Ecto neural progenitor cell (in vitro differentiated cells): ENCODE data around the gene ITSN1.
A peak's percentile ranks its signal among the peaks of the same experiment; 100 is the strongest.

Experiments
- DNase-seq: peaks from one replicate; pipeline ENCODE4 v3.0.0-alpha.2; 2018; ENCODE audit warnings: low spot score

ITSN1 gene

DNA sequence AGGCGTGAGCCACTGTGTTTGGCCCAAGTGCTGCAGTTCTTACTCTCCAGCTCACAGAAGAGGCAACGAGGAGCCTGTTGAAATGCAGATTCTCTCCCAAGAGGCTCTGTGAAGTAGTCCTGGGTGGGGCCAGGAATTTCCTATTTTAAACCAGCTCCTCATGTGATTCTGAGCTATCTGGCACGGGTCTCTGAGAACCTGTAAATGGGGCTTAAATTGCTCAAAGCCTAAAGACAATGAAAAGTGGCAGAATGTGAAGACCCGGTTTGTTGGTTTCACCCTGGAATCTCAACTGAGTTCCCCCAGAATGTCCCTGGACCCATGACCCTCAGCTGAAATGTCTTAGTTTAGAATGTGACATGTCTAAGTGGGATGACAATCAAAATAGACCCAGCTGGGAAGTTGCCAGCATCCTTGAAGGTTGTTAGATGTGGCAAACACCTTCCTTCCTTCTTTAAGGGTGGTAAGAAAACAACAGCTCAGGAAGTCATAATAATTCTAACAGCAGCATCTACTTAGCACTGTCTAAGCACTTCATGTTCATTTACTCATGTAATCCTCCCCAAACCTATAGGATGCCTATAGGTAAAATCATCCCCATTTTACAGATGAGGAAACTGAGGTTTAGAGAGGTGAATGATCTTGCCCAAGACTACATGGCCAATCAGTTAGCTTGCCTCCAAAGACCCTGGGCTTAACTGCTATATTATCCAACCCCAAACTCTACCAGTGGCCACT, 294.2 kb downstream of the ITSN1 start:
- DNase-seq: no peak

DNA sequence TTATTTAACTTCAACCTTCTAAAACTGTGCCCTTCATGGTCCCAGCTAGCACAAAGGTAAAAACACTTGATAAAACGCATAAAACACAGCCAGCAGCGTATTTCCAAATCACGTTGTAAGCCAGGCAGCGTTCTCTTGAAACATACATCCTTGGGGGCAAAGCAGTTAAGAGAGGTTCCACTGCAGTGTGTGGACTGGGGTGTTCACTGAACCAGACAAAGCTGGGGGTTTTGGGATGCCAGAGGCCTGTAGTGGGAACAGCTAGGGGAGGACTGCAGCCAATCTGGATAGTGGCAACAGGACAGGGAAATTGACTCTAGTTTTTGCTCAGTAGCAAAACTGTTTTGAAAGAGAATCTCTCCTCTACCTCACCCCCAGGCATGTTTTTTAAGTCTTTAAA, 294.8 kb downstream of the ITSN1 start:
- no peak for DNase-seq

DNA sequence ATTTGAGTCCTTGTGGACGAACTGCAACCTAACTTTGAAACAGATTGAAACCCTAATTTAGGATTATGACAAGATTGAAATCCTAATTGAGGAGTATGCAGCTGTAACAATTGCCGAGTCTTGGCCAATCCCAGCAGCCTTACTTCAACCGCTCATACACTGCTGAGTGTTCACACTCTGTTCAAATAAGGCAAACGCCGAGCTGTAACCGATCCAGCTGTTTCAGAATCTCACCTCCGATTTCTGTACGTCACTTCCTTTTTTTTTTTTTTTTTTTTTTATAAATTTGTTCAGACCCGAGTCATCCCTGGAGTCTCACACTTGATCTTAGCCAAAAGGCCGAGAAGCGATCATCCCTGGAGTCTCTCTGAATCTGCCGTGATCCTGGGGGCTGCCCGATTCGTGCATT, 295.6 kb downstream of the ITSN1 start:
- no peak for DNase-seq

DNA sequence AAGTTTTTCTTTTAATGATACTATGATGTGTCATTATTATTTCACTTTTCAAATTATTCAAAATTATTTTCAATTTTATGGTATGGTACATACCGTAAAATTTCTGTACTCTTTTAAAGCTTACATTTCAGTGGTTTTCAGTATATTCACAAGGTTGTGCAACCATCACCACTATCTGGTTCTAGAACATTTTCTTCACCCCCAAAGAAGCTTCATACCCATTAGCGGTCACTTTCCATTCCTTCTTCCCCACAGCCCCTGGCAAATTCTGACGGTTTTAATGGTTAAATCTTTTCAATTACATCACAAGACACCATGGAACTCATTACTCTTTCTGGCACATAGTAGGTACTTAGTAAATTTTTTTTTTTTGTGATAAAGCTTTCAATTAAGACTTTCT, 296.1 kb downstream of the ITSN1 start:
- no peak for DNase-seq

DNA sequence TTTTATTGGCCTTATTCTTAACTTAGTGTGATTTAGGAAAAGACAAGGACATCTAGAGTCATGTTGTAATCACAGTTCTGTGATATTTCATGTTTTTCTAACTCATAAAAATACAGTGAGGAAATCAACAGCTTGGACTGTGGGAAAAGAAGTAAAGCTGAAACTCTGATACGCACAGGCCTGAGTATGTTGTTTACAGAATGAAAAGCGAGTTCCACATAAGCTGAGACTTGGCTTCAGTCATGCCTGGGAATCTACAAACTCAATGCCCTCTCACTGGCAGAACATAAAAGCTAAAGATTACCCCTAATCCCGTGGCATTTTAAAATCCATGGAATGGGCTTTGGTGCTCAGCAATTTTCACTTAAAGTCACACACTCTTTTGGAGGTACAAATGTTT, 296.9 kb downstream of the ITSN1 start:
- DNase-seq: no peak

DNA sequence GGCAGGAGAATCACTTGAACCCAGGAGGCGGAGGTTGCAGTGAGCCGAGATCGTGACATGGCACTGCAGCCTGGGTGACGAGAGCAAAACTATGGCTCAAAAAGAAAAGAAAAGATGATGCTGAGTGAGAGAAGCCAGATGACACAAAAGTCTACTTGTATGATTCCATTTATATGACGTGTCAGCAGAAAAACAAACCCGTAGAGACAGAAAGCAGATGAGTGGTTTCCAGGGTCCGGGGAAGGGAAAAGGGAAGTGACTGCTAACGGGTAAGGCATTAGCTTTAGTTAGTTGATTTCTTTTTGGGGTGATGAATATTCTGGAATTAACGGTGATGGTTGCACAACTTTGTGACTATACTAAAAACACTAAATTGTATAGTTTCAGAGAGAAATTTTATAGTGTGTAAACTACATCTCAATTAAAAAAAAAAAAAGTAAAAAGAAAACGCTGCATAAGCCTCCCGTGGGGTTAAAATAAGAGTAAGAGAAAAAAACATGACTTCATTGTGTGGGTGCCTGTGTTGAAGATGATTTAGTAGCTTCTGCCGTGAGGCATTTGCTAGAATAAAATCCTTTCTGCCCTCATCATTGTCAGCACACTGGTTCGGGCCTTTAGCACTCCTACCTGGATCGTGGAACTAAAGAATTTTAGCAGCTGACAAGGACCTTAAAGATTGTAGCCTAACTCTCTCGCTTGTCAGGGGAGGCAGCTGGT, 298.0 kb downstream of the ITSN1 start:
- DNase-seq: no peak

DNA sequence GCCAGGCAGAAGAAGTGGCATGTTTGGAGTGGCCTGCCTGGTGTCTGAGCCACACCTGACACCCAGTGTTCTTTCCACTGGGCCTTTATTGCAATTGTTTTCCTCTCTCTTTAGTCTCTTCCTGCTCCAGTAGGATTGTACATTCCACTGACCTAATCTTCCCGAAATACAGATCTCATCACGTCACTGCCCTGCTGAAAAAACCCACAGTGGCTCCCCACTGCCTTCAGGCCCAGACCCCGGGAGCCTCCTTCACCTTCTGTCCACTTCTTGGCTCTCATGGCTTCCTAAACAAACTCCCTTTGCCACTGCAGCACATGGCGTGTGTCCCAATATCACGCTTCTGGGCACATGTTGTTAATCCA, 298.6 kb downstream of the ITSN1 start:
- no peak for DNase-seq

DNA sequence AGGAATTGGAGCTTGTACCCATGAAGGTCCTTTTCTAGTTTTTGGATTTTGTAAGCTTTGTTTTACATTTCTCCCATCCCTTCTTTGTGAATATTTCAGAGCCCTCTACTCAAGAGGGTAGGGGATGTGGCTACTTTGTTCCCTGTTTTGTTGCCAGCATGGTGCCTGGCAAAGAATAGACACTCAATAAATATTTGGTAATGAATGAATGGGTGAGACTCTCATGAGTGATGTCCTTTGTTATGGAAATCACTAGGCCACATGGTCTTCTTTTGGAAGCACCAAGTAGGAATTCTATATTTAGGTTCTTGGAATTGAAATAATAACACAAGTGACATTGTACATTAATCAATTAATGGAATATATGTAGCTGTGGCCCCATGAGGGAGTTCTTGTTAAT, 300.1 kb downstream of the ITSN1 start:
- no peak for DNase-seq

DNA sequence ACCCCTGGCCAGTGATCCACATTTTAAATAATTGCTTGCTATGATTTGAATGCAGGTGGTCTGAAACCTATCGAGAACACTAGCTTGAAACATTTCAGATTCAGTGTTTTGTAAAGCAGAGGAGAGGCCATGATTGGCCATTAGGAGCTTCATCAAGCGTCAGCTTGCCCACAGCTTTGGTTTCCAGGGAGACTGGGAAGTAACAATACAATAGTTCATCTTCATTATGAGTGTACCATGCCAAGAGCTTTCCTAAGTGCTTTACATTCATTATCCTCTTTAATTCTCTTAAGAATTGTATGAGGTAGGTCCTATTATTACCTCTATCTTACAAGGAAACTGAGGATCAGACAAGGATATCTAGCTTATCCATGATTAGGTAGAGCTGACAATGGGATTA, 301.0 kb downstream of the ITSN1 start:
- no peak for DNase-seq

DNA sequence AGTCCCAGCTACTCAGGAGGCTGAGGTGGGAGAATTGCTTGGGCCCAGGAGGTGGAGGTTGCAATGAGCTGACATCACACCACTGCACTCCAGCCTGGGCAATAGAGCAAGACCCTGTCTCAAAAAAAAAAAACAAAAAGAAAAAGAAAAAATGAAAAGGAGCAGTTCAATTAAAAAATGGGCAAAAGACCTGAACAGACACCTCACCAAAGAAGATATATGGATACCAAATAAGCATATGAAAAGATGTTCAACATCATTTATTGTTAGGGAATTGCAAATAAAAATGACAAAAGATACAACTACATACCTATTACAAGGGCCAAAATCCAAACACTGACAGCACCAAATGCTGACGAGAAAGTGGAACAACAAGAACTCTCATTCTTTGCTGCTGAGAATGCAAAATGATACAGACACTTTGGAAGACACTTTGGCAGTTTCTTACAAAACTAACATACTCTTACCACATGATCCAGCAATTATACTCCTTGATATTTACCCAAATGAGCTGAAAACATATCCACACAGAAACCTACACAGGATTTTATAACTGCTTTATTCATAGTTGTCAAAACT, 302.0 kb downstream of the ITSN1 start:
- DNase-seq: no peak

DNA sequence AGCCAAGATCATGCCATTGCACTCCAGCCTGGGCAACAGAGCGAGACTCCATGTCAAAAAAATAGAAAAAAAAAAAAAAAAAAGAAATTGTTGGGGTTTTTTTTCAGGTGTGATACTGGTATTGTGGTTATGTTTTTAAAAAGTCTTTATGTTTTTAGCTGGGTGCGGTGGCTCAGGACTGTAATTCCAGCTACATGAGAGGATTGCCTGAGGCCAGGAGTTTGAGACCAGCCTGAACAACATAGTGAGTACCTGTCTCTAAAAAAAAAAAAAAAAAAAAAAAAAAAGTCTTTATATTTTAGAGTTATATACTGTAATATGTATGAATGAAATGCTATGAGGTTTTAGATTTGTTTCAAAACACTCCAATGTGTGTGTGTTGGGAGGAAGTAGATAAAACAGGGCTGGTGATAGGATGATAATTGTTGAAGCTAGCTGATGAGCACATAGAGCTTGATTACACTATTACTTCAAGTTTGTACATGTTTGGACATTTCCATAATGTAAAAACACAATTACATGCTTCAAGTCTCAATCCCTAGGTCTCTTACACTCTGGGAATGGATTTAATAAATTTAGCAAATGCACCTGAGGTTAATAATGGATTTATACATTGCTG, 303.5 kb downstream of the ITSN1 start:
- no peak for DNase-seq

DNA sequence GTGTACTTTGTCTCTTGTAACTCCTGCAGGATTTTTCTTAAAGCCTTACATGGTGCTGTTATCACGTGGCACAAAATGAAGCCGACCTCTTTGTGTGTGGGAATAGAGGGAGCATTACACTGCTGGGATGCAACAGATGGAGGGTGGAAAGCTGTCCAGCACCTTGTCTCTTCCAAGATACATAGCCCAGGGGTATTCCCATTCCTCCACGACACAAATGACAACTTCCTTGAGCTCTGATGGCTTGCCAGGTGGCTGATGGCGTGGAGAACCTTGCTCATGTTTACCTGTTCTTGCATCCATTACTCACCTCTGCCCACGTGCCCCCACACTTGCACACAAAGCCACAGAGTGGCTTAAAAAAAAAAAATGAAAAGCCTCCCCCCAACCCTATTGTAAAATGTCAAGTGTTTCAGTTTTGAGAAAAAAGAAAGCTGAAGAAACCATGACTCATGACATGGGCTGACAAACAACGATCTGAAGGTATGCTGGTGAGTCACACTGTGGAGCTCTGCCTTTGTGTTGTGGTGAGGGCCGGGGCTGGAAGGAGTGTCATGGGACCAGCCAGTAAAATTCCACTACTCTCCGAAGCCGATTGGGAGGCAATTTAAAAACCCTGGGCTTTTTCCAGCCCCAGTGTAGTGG, 305.3 kb downstream of the ITSN1 start:
- DNase-seq: peak; percentile 75

DNA sequence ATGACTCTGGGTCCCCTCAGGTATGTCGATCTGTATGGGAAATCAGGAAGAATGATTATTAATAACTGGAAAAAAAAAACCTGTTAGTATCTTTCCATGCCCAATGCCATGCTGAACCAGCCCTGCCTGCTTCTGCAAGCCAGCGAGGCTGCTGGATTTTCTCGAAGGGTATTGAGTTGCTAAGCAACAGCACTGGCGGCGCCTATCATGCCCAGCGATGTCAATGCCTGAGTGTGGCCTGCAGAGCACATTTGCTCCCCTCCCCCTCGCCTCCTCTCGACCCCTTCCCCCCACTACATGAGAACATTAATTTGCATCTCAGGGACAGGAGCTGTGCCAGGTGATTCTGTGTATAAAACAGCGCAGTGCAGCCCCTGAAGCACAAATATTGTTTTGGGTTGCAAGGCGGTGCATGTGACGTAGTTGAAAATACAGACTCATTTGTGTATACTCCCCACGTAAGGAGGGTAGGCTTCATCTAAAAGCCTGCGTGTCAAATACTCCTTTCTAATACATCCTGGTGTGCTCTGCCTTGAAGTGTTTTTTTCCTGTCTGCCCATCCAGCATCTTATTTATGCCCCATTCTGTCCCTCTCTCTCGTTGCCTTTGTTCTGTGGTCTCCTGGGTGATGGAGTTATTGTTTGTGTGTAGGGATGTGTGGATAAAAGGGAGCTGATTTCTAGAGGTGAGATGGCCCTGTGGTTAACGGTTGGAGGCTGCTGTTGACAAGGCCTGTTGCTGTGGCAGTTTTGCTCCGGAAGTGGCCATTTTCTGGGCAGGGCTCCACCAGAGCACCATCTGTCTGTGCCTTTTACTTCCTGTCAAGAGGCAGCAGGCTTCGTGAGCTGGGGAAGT, 306.0 kb downstream of the ITSN1 start:
- peak; percentile 83 for DNase-seq

DNA sequence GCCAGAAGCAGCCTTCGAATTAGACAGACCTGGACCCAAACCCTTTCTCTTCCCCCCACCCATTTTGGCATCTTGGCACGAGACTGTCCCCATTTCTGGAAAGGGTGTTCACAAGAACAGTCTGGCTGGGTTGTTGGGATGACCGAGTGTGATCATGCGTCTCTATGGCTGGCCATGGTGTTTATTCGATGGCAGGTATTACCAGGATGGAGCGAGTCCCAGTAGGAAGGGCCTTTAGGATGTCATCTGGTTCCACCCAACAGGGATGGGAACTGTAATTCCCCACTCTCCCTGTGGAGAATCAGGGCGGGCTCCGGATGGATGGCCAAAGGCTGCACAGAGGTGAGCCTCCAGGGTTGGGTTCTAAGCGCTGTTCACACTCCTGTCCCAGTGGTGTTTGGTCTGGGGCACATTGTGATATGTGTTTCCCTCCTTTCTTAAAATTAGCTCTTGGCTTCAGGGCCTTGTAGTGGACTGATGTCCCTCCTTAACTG, 306.7 kb downstream of the ITSN1 start:
- DNase-seq: no peak
